ENCODE data around the gene ZNF71. TPM values are rescaled to one million over a fixed set of nuclear protein-coding genes. Genes with fewer than 3 reads are reported as not detected.

ZNF71 gene
- total and polyA plus RNA-seq, 2 of the 8 experiments (the other 6 are each of a cell fraction or from before 2014, with no cell fraction given) = 8.2 to 12.4 TPM

GRCh38 chr19:56596676-56597075 lies 1.6 kb downstream of the ZNF71 start (continued):
- no peak for TF ChIP-seq CTCF (IDR thresholded peaks at IDR 0.05; ENCODE audit: control extremely low read depth in 1 of 3, insufficient read depth in 1 of 3, low read depth in 1 of 3, low read length in 3 of 3)
- TF ChIP-seq TBP (IDR thresholded peaks at IDR 0.05; ENCODE audit: low read depth, low read length) = no peak
- no peak for TF ChIP-seq SIRT6 (IDR thresholded peaks at IDR 0.05; ENCODE audit: low read length)

All from H1 (cell line).